H9 (cell line): ENCODE data around the gene FOXM1. TPM values are rescaled to one million over a fixed set of nuclear protein-coding genes. Genes with fewer than 3 reads are reported as not detected.

Source experiments
- DNase-seq: peaks from one replicate; pipeline ENCODE4 v3.0.0-alpha.2; 2017
- H2AFZ ChIP-seq: one replicate; pipeline ENCODE4 v1.6.1; 2013; ENCODE audit warnings: mild to moderate bottlenecking, low read length, control low read depth, moderate library complexity
- H2AK5ac ChIP-seq: 2 replicates; pipeline ENCODE4 v1.6.1; 2013; ENCODE audit warnings: low read length, control low read depth, mixed read lengths; ENCODE audit not compliant: insufficient read length
- H2BK120ac ChIP-seq: one replicate; pipeline ENCODE4 v1.6.1; 2013; ENCODE audit warnings: low read depth, mild to moderate bottlenecking, low read length, control low read depth, inconsistent platforms; ENCODE audit not compliant: poor library complexity, severe bottlenecking
- H2BK12ac ChIP-seq: 2 replicates; pipeline ENCODE4 v1.6.1; 2013; ENCODE audit warnings: low read length, control low read depth, mixed read lengths, low read depth; ENCODE audit not compliant: insufficient read length
- H2BK15ac ChIP-seq: 2 replicates; pipeline ENCODE4 v1.6.1; 2013; ENCODE audit warnings: low read depth, low read length, control low read depth
- H2BK20ac ChIP-seq: one replicate; pipeline ENCODE4 v1.6.1; 2013; ENCODE audit warnings: low read depth, mild to moderate bottlenecking, low read length, control low read depth, inconsistent platforms; ENCODE audit not compliant: poor library complexity, severe bottlenecking
- H2BK5ac ChIP-seq: 2 replicates; pipeline ENCODE4 v1.6.1; 2013; ENCODE audit warnings: low read length, control low read depth, mixed read lengths; ENCODE audit not compliant: insufficient read length
- H3K14ac ChIP-seq: 2 replicates; pipeline ENCODE4 v1.6.1; 2013; ENCODE audit warnings: low read length, control low read depth; ENCODE audit not compliant: insufficient read depth
- H3K18ac ChIP-seq: 2 replicates; pipeline ENCODE4 v1.6.1; 2013; ENCODE audit warnings: low read depth, mild to moderate bottlenecking, mixed read lengths, low read length, control low read depth; ENCODE audit not compliant: insufficient read length
- H3K23ac ChIP-seq: 2 replicates; pipeline ENCODE4 v1.6.1; 2013; ENCODE audit warnings: low read length, control low read depth, mixed read lengths, low read depth; ENCODE audit not compliant: insufficient read length
- H3K23me2 ChIP-seq: 2 replicates; pipeline ENCODE4 v1.6.1; 2013; ENCODE audit warnings: low read depth, mild to moderate bottlenecking, mixed read lengths, low read length, control low read depth; ENCODE audit not compliant: insufficient read length, poor library complexity, severe bottlenecking
- H3K27ac ChIP-seq: 2 replicates; pipeline ENCODE4 v1.5.1; 2013; ENCODE audit warnings: low read length, control low read depth, mixed read lengths, low read depth; ENCODE audit not compliant: insufficient read length
- H3K27me3 ChIP-seq: 2 replicates; pipeline ENCODE4 v1.6.1; 2013; ENCODE audit warnings: low read length, control low read depth, inconsistent platforms; ENCODE audit not compliant: insufficient read depth
- H3K4ac ChIP-seq: 2 replicates; pipeline ENCODE4 v1.6.1; 2013; ENCODE audit warnings: low read depth, mild to moderate bottlenecking, control low read depth, inconsistent platforms, low read length, moderate library complexity
- H3K4me1 ChIP-seq: 2 replicates; pipeline ENCODE4 v1.6.1; 2013; ENCODE audit warnings: low read length, control low read depth, inconsistent platforms; ENCODE audit not compliant: insufficient read depth
- H3K4me2 ChIP-seq: 2 replicates; pipeline ENCODE4 v1.6.1; 2013; ENCODE audit warnings: low read length, control low read depth, mixed read lengths; ENCODE audit not compliant: insufficient read length, insufficient read depth
- H3K56ac ChIP-seq: 2 replicates; pipeline ENCODE4 v1.6.1; 2013; ENCODE audit warnings: low read depth, mild to moderate bottlenecking, mixed read lengths, low read length, control low read depth; ENCODE audit not compliant: insufficient read length
- H3K79me1 ChIP-seq: 2 replicates; pipeline ENCODE4 v1.6.1; 2013; ENCODE audit warnings: low read depth, mild to moderate bottlenecking, moderate library complexity, low read length, control low read depth, inconsistent platforms; ENCODE audit not compliant: insufficient read depth, poor library complexity, severe bottlenecking
- H3K79me2 ChIP-seq: 2 replicates; pipeline ENCODE4 v1.6.1; 2013; ENCODE audit warnings: low read length, control low read depth, inconsistent platforms; ENCODE audit not compliant: insufficient read depth
- H3K9ac ChIP-seq: 2 replicates; pipeline ENCODE4 v1.6.1; 2013; ENCODE audit warnings: low read length, control low read depth, mixed read lengths; ENCODE audit not compliant: insufficient read length; ENCODE audit errors: extremely low read depth
- H3K9me3 ChIP-seq: one replicate; pipeline ENCODE4 v1.6.1; 2013; ENCODE audit warnings: low read depth, low read length, inconsistent platforms; ENCODE audit not compliant: control insufficient read depth
- H3T11ph ChIP-seq: one replicate; pipeline ENCODE4 v1.6.1; 2013; ENCODE audit warnings: mild to moderate bottlenecking, low read length, control low read depth, inconsistent platforms
- H4K20me1 ChIP-seq: one replicate; pipeline ENCODE4 v1.6.1; 2013; ENCODE audit not compliant: control insufficient read depth, insufficient read length, insufficient read depth
- H4K5ac ChIP-seq: 2 replicates; pipeline ENCODE4 v1.6.1; 2013; ENCODE audit warnings: low read depth, mild to moderate bottlenecking, mixed read lengths, low read length, control low read depth; ENCODE audit not compliant: insufficient read length
- H4K8ac ChIP-seq: replicated peaks from 2 replicates; pipeline ENCODE4 v1.6.1; 2013; ENCODE audit warnings: low read length, control low read depth, mixed read lengths, low read depth; ENCODE audit not compliant: insufficient read length
- H4K91ac ChIP-seq: 2 replicates; pipeline ENCODE4 v1.6.1; 2013; ENCODE audit warnings: low read depth, mild to moderate bottlenecking, moderate library complexity, mixed read lengths, low read length, control low read depth; ENCODE audit not compliant: insufficient read length
- H3K27ac Mint-ChIP-seq, 3 experiments: 2 replicates in 2 of 3; 3 replicates in 1 of 3; pipeline ENCODE4 v1.8.0; 2020 to 2021; ENCODE audit warnings: mixed read lengths in 3 of 3, mild to moderate bottlenecking in 1 of 3, moderate library complexity in 1 of 3
- H3K27me3 Mint-ChIP-seq: 2 replicates; pipeline ENCODE4 v1.8.0; 2021; ENCODE audit warnings: low read depth, mild to moderate bottlenecking, moderate library complexity, mixed read lengths
- H3K36me3 Mint-ChIP-seq, 3 experiments: 2 replicates in 2 of 3; 3 replicates in 1 of 3; pipeline ENCODE4 v1.8.0; 2020 to 2021; ENCODE audit warnings: low read depth in 3 of 3, mixed read lengths in 3 of 3; ENCODE audit not compliant: insufficient read depth in 1 of 3
- H3K4me1 Mint-ChIP-seq, 2 experiments: 2 replicates each; pipeline ENCODE4 v1.8.0; 2020; ENCODE audit warnings: mixed read lengths in 2 of 2
- H3K4me3 Mint-ChIP-seq, 2 experiments: 2 replicates in 1 of 2; 3 replicates in 1 of 2; pipeline ENCODE4 v1.8.0; 2020 to 2021; ENCODE audit warnings: mild to moderate bottlenecking in 2 of 2, mixed read lengths in 2 of 2, moderate library complexity in 1 of 2
- H3K9me3 Mint-ChIP-seq, 2 experiments: 2 replicates in 1 of 2; 3 replicates in 1 of 2; pipeline ENCODE4 v1.8.0; 2020; ENCODE audit warnings: mild to moderate bottlenecking in 2 of 2, mixed read lengths in 2 of 2, moderate library complexity in 1 of 2
- WGBS: extraction: QIAGEN DNeasy Blood & Tissue Kit; methylation state at CpG from one replicate; pipeline ENCODE4 v1.1.7; 2013; ENCODE audit warnings: missing lambda C conversion rate, low lambda C conversion rate, mixed read lengths; ENCODE audit not compliant: insufficient read length; ENCODE audit errors: extremely low coverage; 5-methylcytosine and 5-hydroxymethylcytosine counted together
- total RNA-seq: library from RNA; stranded (reverse); gene quantifications from 2 replicates; pipeline ENCODE4 v1.2.1, GENCODE V29; 2021
- TF ChIP-seq, protein P1 (sequence below): fragments of 200-600 bp; sonication (generic); conservative IDR thresholded peaks from 3 replicates; pipeline ENCODE4 v1.8.0; 2021; ENCODE audit warnings: antibody characterized with exemption, mild to moderate bottlenecking

Gene FOXM1
- total RNA-seq, 1 experiment from 2014 or later = 109 TPM

DNA sequence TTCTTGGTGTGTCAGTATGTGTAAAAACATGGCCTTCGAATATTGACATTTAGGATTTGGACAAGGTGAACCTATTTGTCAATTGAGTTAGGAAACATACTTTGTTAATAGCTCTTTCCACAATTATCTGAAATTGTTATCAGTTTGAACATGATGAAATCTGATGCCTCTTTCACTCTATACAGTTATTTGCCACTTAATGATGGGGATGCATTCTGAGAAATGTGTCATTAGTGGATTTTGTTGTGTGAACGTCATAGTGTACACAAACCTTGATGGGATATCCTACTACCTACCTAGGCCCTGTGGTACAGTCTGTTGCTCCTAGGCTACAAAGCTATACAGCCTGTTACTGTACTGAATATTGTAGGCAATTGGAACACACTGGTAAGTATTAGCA lies 18.5 kb upstream of the FOXM1 start:
- no peak overlapping the region for H3K4ac ChIP-seq
- no peak overlapping the region for H2BK12ac ChIP-seq
- H3K27me3 ChIP-seq = no peaks in the 10 kb centered on the region
- H3K79me2 ChIP-seq = 0 out of 2 replicates have a peak, but pooled peaks cover 1% of the 10 kb centered on the region
- H3K4me2 ChIP-seq = no peak overlapping the region
- H2AFZ ChIP-seq = no peak overlapping the region
- no peaks in the 10 kb centered on the region for H3K23me2 ChIP-seq
- H2BK20ac ChIP-seq = no peak overlapping the region
- no peak overlapping the region for H2BK5ac ChIP-seq
- H4K5ac ChIP-seq = no peak overlapping the region
- Mint-ChIP-seq H3K27ac (no peak overlapping the region), H3K9me3 (no peaks in the 10 kb centered on the region), H3K4me3 (no peak overlapping the region), H3K36me3 (peaks cover 1 to 3% (median 3%) of the 10 kb centered on the region in 3 experiments; a peak in 3 of 7 replicates), H3K4me1 (peaks cover 3 to 9% of the 10 kb centered on the region in 2 experiments; a peak in 3 of 4 replicates), H3K27me3 (0 out of 2 replicates have a peak, but pooled peaks cover 3% of the 10 kb centered on the region)
- H4K20me1 ChIP-seq = no peaks in the 10 kb centered on the region
- H3K79me1 ChIP-seq = peaks cover 2% of the 10 kb centered on the region
- no peaks in the 10 kb centered on the region for H3K9me3 ChIP-seq
- H3K9ac ChIP-seq = no peak overlapping the region
- H3K18ac ChIP-seq = no peak overlapping the region
- no peak overlapping the region for H4K91ac ChIP-seq
- DNase-seq = no peak
- no peak overlapping the region for H3K56ac ChIP-seq
- no peak overlapping the region for H3T11ph ChIP-seq
- H2BK15ac ChIP-seq = no peak overlapping the region
- H3K27ac ChIP-seq = no peak overlapping the region
- no peak overlapping the region for H2AK5ac ChIP-seq
- no peak overlapping the region for H4K8ac ChIP-seq
- no peak overlapping the region for H3K14ac ChIP-seq
- no peaks in the 10 kb centered on the region for H3K4me1 ChIP-seq
- no peak overlapping the region for H2BK120ac ChIP-seq
- H3K23ac ChIP-seq = no peak overlapping the region
- WGBS = no CpG with 5 or more reads among the region's 2 CpGs
- TF ChIP-seq, protein P1, sequence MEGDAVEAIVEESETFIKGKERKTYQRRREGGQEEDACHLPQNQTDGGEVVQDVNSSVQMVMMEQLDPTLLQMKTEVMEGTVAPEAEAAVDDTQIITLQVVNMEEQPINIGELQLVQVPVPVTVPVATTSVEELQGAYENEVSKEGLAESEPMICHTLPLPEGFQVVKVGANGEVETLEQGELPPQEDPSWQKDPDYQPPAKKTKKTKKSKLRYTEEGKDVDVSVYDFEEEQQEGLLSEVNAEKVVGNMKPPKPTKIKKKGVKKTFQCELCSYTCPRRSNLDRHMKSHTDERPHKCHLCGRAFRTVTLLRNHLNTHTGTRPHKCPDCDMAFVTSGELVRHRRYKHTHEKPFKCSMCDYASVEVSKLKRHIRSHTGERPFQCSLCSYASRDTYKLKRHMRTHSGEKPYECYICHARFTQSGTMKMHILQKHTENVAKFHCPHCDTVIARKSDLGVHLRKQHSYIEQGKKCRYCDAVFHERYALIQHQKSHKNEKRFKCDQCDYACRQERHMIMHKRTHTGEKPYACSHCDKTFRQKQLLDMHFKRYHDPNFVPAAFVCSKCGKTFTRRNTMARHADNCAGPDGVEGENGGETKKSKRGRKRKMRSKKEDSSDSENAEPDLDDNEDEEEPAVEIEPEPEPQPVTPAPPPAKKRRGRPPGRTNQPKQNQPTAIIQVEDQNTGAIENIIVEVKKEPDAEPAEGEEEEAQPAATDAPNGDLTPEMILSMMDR = no peak
